Effector memory CD8-positive, alpha-beta T cell (primary cell): ENCODE measurements around the gene GPR17.

Experiments
- ATAC-seq: fragments of 150-1000 bp; cut with Tn5 transposase; replicated peaks from 2 replicates; pipeline ENCODE4 v1.10.0; 2021; ENCODE audit warnings: mild to moderate bottlenecking, moderate library complexity
- DNase-seq, 3 experiments: peaks; one replicate each; pipeline ENCODE4 v3.0.0; 2021
- H3K27ac Mint-ChIP-seq, 2 donors: one replicate each; pipeline ENCODE4 v1.8.0; 2022; ENCODE audit warnings: mild to moderate bottlenecking in 2 of 2, mixed read lengths in 2 of 2, moderate library complexity in 2 of 2
- H3K27me3 Mint-ChIP-seq, 2 donors: one replicate each; pipeline ENCODE4 v1.8.0; 2022; ENCODE audit warnings: mixed read lengths in 2 of 2
- H3K36me3 Mint-ChIP-seq: one replicate; pipeline ENCODE4 v1.8.0; 2022; ENCODE audit warnings: mild to moderate bottlenecking, moderate library complexity, mixed read lengths; ENCODE audit not compliant: insufficient read depth
- H3K4me1 Mint-ChIP-seq, 2 donors: one replicate each; pipeline ENCODE4 v1.8.0; 2022; ENCODE audit warnings: low read depth in 2 of 2, mixed read lengths in 2 of 2
- H3K4me3 Mint-ChIP-seq, 2 donors: one replicate each; pipeline ENCODE4 v1.8.0; 2022; ENCODE audit warnings: mild to moderate bottlenecking in 2 of 2, mixed read lengths in 2 of 2, moderate library complexity in 2 of 2
- H3K9me3 Mint-ChIP-seq, 2 donors: one replicate each; pipeline ENCODE4 v1.8.0; 2022; ENCODE audit warnings: mixed read lengths in 2 of 2

Gene GPR17

GRCh38 chr2:127637236-127637630 lies 8.7 kb upstream of the GPR17 start:
- H3K36me3 Mint-ChIP-seq, result no peaks in the 10 kb centered on the region
- H3K4me1 Mint-ChIP-seq, result peaks cover 2 to 4% of the 10 kb centered on the region in 2 donors

DNA sequence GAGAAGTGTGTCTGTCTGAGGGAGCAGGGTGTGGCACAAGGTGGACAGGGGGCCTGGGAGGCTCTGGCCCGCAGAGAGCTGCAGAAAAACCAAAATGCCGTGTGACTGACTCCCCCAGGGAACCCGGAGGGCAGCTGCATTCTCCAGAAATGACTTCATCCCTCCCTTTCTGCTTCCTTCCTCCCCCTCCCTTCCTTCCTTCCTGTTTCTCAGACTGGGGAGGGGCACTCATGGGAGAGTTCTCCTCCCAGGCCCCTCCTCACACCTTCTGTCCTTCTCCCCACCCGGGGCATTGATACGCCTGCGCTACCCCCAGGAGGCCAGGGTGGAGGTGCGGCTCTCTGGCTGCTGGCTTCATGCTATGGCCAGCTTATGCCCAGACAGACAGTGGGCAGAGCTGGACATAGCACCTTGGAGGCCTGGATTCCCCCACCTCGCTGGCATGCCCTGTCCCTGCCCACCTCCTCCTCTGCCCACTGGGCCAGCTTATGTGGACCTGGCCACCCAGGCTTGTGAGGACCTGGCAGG lies 8.2 kb upstream of the GPR17 start:
- Mint-ChIP-seq H3K27ac (peak overlapping the region in 1 of 2 donors; percentile 72), H3K9me3 (no peaks in the 10 kb centered on the region), H3K4me1 (peaks cover 2 to 4% of the 10 kb centered on the region in 2 donors), H3K4me3 (no peak overlapping the region), H3K36me3 (no peaks in the 10 kb centered on the region), H3K27me3 (no peaks in the 10 kb centered on the region)
- DNase-seq, result no peak
- no peak for ATAC-seq

More at GRCh38 chr2:127637236-127637630, 8.7 kb upstream of the GPR17 start:
- Mint-ChIP-seq H3K27ac (no peak overlapping the region), H3K4me3 (no peak overlapping the region), H3K9me3 (no peaks in the 10 kb centered on the region), H3K27me3 (no peaks in the 10 kb centered on the region)
- ATAC-seq (no peak), DNase-seq (no peak)

- Mint-ChIP-seq H3K27ac (peak overlapping the region in 1 of 2 donors; percentile 72), H3K4me1 (peaks cover 2 to 4% of the 10 kb centered on the region in 2 donors), H3K36me3 (no peaks in the 10 kb centered on the region), H3K9me3 (no peaks in the 10 kb centered on the region), H3K4me3 (no peak overlapping the region), H3K27me3 (no peaks in the 10 kb centered on the region)
- DNase-seq, result no peak
- no peak for ATAC-seq
Measured at GRCh38 chr2:127638361-127639110, 7.4 kb upstream of the GPR17 start.

DNA sequence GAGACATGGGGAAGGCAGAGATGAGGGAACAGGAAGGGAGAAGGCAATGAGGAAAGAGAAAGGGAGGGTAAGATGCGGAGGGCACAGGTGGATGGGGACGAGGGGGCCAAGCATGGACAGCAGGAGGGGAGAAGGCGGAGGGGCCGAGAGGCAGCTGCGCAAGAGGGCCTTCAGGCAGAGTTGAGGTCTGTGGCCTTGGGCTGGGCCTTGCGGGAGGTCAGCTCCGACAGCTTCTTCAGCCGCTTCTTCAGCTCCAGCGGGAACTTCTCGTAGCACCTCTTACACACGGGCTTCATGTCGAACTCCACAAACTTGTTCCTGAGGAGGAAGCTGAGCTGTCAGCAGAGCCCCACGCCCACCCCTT lies 6.9 kb upstream of the GPR17 start:
- no peak for ATAC-seq
- DNase-seq, result no peak
- Mint-ChIP-seq H3K27me3 (no peaks in the 10 kb centered on the region), H3K36me3 (no peaks in the 10 kb centered on the region), H3K9me3 (no peaks in the 10 kb centered on the region), H3K27ac (no peak overlapping the region), H3K4me3 (no peak overlapping the region), H3K4me1 (peaks cover 2 to 4% of the 10 kb centered on the region in 2 donors)

DNA sequence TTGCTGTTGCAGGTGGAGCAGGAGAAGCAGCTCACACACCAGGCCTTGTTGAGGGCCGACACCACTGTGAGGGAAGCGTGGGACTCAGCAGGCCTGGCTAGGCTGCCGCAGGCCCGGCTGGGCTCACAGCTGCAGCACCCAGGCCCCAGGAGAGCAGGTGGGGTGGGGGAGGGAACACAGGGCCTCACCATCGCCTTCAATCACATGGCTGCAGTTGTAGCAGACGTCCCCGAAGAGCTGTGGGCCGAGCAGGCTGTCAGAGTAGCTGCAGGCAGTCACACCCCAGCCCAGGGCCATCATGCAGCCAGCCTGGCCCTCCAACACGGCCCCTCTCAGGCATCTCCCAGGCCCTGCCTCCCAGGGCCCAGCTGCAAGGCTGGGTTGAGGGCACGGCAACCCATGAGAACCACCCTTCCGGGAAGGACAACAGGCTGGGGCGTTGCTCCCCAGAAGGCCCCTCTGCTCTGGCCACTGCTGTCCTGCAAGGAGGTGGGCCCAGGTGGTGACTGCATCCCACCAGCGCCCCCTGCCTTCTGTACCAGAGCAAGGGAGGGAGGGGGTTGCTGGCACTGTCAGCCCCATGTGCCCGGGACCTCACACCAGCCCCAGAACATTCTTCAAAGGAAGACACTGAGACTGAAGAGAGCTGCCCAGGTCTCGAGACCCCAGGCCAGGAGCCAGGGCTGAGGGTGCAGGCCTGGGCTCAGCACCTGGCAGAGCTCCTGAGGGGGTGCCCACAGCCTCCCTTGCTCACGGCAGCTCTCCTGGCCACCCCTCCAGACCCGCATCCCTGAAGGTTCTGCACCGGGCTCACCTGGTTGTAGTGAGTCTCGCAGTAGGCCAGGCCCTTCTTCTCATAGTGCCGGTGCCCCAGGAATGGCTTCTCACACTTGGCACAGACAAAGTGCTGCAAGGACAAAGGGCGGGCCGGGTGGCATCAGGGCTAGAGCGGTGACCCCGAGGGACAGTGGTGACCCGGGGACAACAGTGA lies 5.6 kb upstream of the GPR17 start:
- peak overlapping the region in 1 of 2 donors; percentile 44 for H3K27ac Mint-ChIP-seq
- H3K4me3 Mint-ChIP-seq, result peak overlapping the region in 1 of 2 donors; percentile 17
- DNase-seq (no peak), ATAC-seq (peak; percentile 22)
- H3K36me3 Mint-ChIP-seq, result no peaks in the 10 kb centered on the region
- H3K4me1 Mint-ChIP-seq, result peaks cover 2 to 4% of the 10 kb centered on the region in 2 donors
- H3K9me3 Mint-ChIP-seq, result no peaks in the 10 kb centered on the region
- H3K27me3 Mint-ChIP-seq, result no peaks in the 10 kb centered on the region

DNA sequence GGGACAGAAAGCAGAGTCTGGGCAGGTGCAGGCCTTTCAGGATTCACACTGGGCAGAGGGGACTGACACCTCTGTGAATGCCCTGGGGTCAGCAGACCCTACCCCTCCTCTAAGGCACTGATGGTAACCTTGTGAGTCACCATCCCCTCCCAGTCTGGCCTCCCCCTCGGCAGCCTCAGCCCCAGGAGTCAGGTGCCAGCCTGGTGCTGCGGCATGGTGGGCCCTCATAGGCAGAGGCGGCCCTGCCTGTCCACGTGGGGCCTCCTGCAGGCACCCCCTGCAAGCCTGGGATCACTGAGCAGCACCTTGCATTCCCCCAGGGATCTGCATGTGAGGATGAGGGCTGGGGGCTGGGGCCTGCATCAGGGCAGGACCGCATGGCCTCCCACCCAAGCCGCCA lies 4.8 kb upstream of the GPR17 start:
- H3K9me3 Mint-ChIP-seq, result no peaks in the 10 kb centered on the region
- no peak for DNase-seq
- no peak for ATAC-seq
- H3K27ac Mint-ChIP-seq, result no peak overlapping the region
- no peak overlapping the region for H3K4me3 Mint-ChIP-seq
- peaks cover 2 to 4% of the 10 kb centered on the region in 2 donors for H3K4me1 Mint-ChIP-seq
- no peaks in the 10 kb centered on the region for H3K36me3 Mint-ChIP-seq
- H3K27me3 Mint-ChIP-seq, result no peaks in the 10 kb centered on the region

GRCh38 chr2:127641846-127642507 lies 4.0 kb upstream of the GPR17 start:
- no peaks in the 10 kb centered on the region for H3K36me3 Mint-ChIP-seq
- H3K4me3 Mint-ChIP-seq, result peak overlapping the region in 1 of 2 donors; percentile 13
- ATAC-seq, result peak; percentile 75
- peak in 1 of 3 experiments; percentile 12 for DNase-seq
- no peaks in the 10 kb centered on the region for H3K27me3 Mint-ChIP-seq
- no peaks in the 10 kb centered on the region for H3K9me3 Mint-ChIP-seq
- H3K27ac Mint-ChIP-seq, result peak overlapping the region in 1 of 2 donors; percentile 35
- peaks cover 4% of the 10 kb centered on the region in 2 donors for H3K4me1 Mint-ChIP-seq

GRCh38 chr2:127642706-127643438 lies 3.1 kb upstream of the GPR17 start:
- peak overlapping the region in 1 of 2 donors; percentile 35 for H3K27ac Mint-ChIP-seq
- no peaks in the 10 kb centered on the region for H3K9me3 Mint-ChIP-seq
- peak overlapping the region in 1 of 2 donors; percentile 13 for H3K4me3 Mint-ChIP-seq
- peaks cover 2% of the 10 kb centered on the region in 2 donors for H3K4me1 Mint-ChIP-seq
- DNase-seq, result no peak
- no peaks in the 10 kb centered on the region for H3K36me3 Mint-ChIP-seq
- no peaks in the 10 kb centered on the region for H3K27me3 Mint-ChIP-seq
- no peak for ATAC-seq

DNA sequence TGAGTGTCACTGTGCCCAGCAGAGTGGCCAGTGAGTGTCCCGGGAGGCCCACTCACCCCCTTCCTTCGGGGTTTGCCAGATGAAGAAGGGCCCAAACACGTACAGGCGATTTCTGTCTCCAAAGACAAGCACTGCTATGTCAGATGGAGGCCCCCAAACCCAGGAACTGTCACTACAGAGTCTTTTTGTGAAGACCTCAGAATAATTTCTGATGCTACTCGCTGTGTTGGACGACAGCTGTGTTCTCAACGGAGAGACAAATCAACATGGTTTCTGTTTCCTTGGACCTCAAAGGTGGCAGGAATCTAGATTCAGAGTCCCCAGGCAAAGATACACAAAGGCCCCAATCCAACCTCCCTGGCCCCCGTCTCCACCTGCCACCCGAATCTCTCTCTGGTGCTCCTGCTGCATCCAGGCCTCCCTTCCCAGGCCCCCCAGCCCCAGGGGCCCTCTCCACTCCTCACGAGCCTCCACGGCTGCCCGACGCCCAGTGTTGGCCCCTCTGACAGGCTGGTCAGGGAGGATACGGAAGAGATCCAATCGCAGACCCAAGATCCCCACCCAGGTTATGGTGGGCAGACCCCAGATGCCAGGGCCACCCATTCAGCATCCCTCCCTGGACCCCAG lies 2.4 kb upstream of the GPR17 start:
- H3K27me3 Mint-ChIP-seq, result no peaks in the 10 kb centered on the region
- ATAC-seq (no peak), DNase-seq (no peak)
- no peaks in the 10 kb centered on the region for H3K9me3 Mint-ChIP-seq
- no peaks in the 10 kb centered on the region for H3K36me3 Mint-ChIP-seq
- H3K4me3 Mint-ChIP-seq, result no peak overlapping the region
- H3K4me1 Mint-ChIP-seq, result peaks cover under 1 to 2% of the 10 kb centered on the region in 2 donors
- peak overlapping the region in 1 of 2 donors; percentile 65 for H3K27ac Mint-ChIP-seq

DNA sequence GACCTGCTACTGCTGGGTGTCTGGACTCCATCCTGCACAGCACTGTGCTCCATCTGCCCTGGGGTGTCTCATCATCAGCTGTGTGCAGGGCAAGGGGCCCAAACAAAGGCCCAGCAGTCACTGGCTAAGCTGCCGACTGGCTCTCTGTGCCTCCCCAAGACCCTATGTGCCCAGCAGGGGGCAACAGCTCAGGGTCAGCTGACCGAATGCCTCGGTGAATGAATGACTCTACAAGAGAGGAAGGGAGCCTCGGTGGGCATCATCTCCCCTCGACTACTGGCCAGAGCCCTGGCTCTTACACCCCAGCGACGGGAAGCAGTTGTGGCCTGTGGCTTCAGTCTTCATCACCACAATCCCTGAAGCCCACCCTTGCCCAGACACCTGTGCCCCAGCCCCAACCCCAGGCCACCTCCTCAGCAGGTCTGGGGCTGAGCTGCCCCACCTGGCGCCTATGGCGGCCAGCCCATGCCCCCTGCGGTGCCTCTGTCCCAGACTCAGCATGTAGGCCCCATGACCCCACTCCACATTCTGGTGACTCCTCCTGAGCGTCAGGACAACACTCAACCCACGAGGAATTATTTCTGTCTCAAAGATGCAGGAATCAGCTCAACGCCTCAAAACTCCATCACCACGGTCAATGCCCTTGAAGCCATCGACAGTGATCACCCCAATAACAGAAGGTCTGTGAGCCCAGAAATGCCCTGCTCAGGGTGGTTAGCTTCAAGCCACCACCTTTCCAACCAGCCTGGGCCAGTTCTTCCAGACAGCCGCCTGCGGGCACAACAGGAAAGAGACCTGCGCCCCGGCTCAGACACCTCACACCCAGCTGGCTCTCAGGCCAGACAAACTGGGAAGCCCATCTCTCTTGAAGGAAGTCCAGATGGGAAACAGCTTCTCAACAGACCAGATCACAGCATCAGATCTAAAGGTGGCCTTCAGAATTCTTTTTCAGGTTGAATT lies 1.6 kb upstream of the GPR17 start:
- no peaks in the 10 kb centered on the region for H3K27me3 Mint-ChIP-seq
- peaks cover 3 to 5% of the 10 kb centered on the region in 2 donors for H3K4me1 Mint-ChIP-seq
- H3K27ac Mint-ChIP-seq, result peak overlapping the region in 1 of 2 donors; percentile 65
- H3K4me3 Mint-ChIP-seq, result no peak overlapping the region
- no peak for ATAC-seq
- no peaks in the 10 kb centered on the region for H3K9me3 Mint-ChIP-seq
- H3K36me3 Mint-ChIP-seq, result no peaks in the 10 kb centered on the region
- DNase-seq, result no peak

DNA sequence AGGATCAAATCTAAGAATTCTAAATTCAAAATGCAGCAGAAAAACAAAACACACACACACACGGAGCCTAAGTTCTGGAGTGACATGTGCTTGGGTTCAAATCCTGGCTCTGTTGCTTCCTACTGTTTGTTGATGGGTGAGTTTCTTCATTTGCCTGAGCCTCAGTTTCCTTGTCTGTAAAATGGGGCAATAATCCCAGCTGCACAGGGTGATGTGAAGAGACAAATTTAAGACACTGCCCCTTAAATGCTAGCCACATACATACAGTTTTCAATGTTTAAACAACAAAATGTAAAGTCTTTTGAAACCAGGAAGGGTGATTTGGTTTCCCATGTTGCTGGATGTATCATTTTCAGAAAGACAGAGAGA lies 943 bp upstream of the GPR17 start:
- no peaks in the 10 kb centered on the region for H3K9me3 Mint-ChIP-seq
- no peak overlapping the region for H3K27ac Mint-ChIP-seq
- no peaks in the 10 kb centered on the region for H3K27me3 Mint-ChIP-seq
- no peak overlapping the region for H3K4me3 Mint-ChIP-seq
- DNase-seq (no peak), ATAC-seq (no peak)
- H3K36me3 Mint-ChIP-seq, result no peaks in the 10 kb centered on the region
- peaks cover 7 to 8% of the 10 kb centered on the region in 2 donors for H3K4me1 Mint-ChIP-seq
